ENCODE measurements around the gene CELF5. TPM values are rescaled to one million over a fixed set of nuclear protein-coding genes. Genes with fewer than 3 reads are reported as not detected.

Gene CELF5
- total and polyA plus RNA-seq, 12 donors, result not detected

GRCh38 chr19:3257071-3257470 is 32.6 kb downstream of the CELF5 start:
- TF ChIP-seq CTCF (IDR thresholded peaks at IDR 0.05), result no peak
- Histone ChIP-seq H3K36me3 (no peaks in the 10 kb centered on the region), H3K27ac (no peak overlapping the region), H3K9me3 (peaks cover 0 to 15% (median 4%) of the 10 kb centered on the region in 11 donors), H3K4me1 (no peaks in the 10 kb centered on the region), H3K4me3 (no peak overlapping the region), H3K27me3 (peaks cover 0 to 26% (median 8%) of the 10 kb centered on the region in 7 donors)
- no peak for DNase-seq
- WGBS, 2 donors, result 79 to 87% methylated on average over 8 of the region's 8 CpGs
- intact Hi-C loops (cut with DNase I), result no loop called here
- ATAC-seq, result no peak

DNA sequence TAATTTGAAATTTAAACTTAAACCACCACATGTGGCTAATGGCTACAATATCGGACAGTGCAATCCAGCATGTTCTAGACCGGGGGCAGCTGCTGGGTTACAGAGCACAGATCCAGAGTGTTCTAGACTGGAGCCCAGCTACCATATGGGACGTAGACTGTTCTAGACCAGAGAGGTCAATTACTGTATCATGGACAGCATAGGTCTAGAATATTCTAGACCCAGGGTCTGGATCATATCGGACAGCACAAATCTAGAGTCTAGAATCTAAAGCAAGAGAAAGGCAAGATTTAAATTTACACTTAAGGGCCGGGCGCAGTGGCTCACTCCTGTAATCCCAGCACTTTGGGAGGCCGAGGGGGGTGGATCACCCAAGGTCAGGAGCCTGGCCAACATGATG is 37.9 kb downstream of the CELF5 start:
- H3K9me3 ChIP-seq, result peaks cover 0 to 3% (median 0%) of the 10 kb centered on the region in 11 donors

GRCh38 chr19:3263866-3264265 is 39.4 kb downstream of the CELF5 start:
- TF ChIP-seq CTCF (IDR thresholded peaks at IDR 0.05), result no peak
- WGBS, 2 donors, result 86 to 90% methylated on average over 9 of the region's 9 CpGs
- intact Hi-C loops (cut with DNase I), result no loop called here
- Histone ChIP-seq H3K4me1 (no peaks in the 10 kb centered on the region), H3K4me3 (no peak overlapping the region), H3K27me3 (peaks cover 0 to 36% (median 17%) of the 10 kb centered on the region in 7 donors), H3K9me3 (peaks cover 0 to 3% (median 0%) of the 10 kb centered on the region in 11 donors), H3K27ac (no peak overlapping the region), H3K36me3 (no peaks in the 10 kb centered on the region)
- no peak for ATAC-seq
- no peak for DNase-seq

More for the DNA sequence above, 37.9 kb downstream of the CELF5 start:
- 86 to 93% methylated on average over 7 of the region's 7 CpGs for WGBS, 2 donors
- intact Hi-C loops (cut with DNase I), result no loop called here
- Histone ChIP-seq H3K27me3 (peaks cover 0 to 21% (median 6%) of the 10 kb centered on the region in 7 donors), H3K4me3 (no peak overlapping the region), H3K4me1 (no peaks in the 10 kb centered on the region), H3K27ac (no peak overlapping the region), H3K36me3 (no peaks in the 10 kb centered on the region)
- DNase-seq (no peak), ATAC-seq (no peak)
- TF ChIP-seq CTCF (IDR thresholded peaks at IDR 0.05), result no peak

GRCh38 chr19:3265432-3265831 is 41.0 kb downstream of the CELF5 start:
- no peaks in the 10 kb centered on the region for H3K4me1 ChIP-seq
- peaks cover 0 to 41% (median 25%) of the 10 kb centered on the region in 7 donors for H3K27me3 ChIP-seq
- peaks cover 0 to 3% (median 0%) of the 10 kb centered on the region in 11 donors for H3K9me3 ChIP-seq
- DNase-seq (no peak), ATAC-seq (no peak)
- intact Hi-C loops (cut with DNase I), result no loop called here
- no peak overlapping the region for H3K27ac ChIP-seq
- no peak overlapping the region for H3K4me3 ChIP-seq
- H3K36me3 ChIP-seq, result no peaks in the 10 kb centered on the region
- no peak for TF ChIP-seq CTCF (IDR thresholded peaks at IDR 0.05)
- WGBS, 2 donors, result 71 to 72% methylated on average over 6 of the region's 6 CpGs
